HCT116 (cell line): Measurements from ENCODE around the gene AHI1. TPM values are rescaled to one million over a fixed set of nuclear protein-coding genes. Genes with fewer than 3 reads are reported as not detected.

Experiments used
- ATAC-seq: fragments of 200-7000 bp; cut with Tn5 transposase; 2 replicates; pipeline ENCODE4 v1.9.1; 2020; ENCODE audit warnings: mild to moderate bottlenecking, moderate library complexity
- BruUV-seq: library from RNA; stranded (reverse); fragments of 400-500 nt; replicated peaks from 2 replicates; lab custom pipeline; 2021; lab: Mats Ljungman, UMichigan
- CTCF ChIA-PET: fragments of 300-600 bp; sonication (Branson Sonifier 250); formaldehyde crosslinking; loops from one replicate; lab custom pipeline; 2021; ENCODE audit warnings: antibody characterized with exemption; lab: Charles Lee
- POLR2A ChIA-PET: fragments of 300-600, 350-600 bp; sonication (Branson Sonifier 250); formaldehyde crosslinking; loops from one replicate; lab custom pipeline; 2021; ENCODE audit warnings: antibody characterized with exemption; lab: Charles Lee
- RAD21 ChIA-PET, 2 experiments: fragments of 300-600 bp; sonication (Branson Sonifier 250); formaldehyde crosslinking; loops; one replicate each; lab custom pipeline; 2023; ENCODE audit warnings: low total read pairs in 2 of 2; ENCODE audit not compliant: uncharacterized antibody in 2 of 2, unreplicated experiment in 2 of 2, low non-redundant PET in 1 of 2; lab: Charles Lee
- DNase-seq: peaks from one replicate; pipeline ENCODE4 v3.0.0-alpha.2; 2010; ENCODE audit warnings: low read depth, low spot score
- H2AFZ ChIP-seq: fragments of 200-600 bp; shearing (Covaris generic), sonication (generic); 2 replicates; pipeline ENCODE4 v1.6.1; 2017; ENCODE audit warnings: low read depth, mixed run types, mixed read lengths, antibody characterized with exemption, low read length; ENCODE audit not compliant: poor library complexity, severe bottlenecking
- H3K27ac ChIP-seq: 2 replicates; pipeline ENCODE4 v1.5.1; 2012; ENCODE audit warnings: low read depth, low read length
- H3K27me3 ChIP-seq: fragments of 200-600 bp; sonication (generic); 2 replicates; pipeline ENCODE4 v1.6.1; 2016; ENCODE audit warnings: mixed run types, low read length, mixed read lengths; ENCODE audit not compliant: insufficient read depth
- H3K36me3 ChIP-seq, 2 experiments: fragments of 200-500 bp in 1 of 2; fragments of 200-600 bp in 1 of 2; sonication (Bioruptor generic) in 1 of 2; sonication (generic) in 1 of 2; 2 replicates each; pipeline versions ENCODE4 v1.5.1 to v1.6.1; 2014 to 2016; ENCODE audit warnings: low read length in 2 of 2, inconsistent platforms in 1 of 2, mixed read lengths in 1 of 2, mixed run types in 1 of 2; ENCODE audit not compliant: insufficient read depth in 2 of 2, control insufficient read depth in 1 of 2
- H3K4me1 ChIP-seq, 2 experiments: fragments of 200-600 bp in 1 of 2; sonication (generic) in 1 of 2; 2 replicates each; pipeline versions ENCODE4 v1.5.1 to v1.6.1; 2012 to 2017; ENCODE audit warnings: low read length in 2 of 2, inconsistent platforms in 1 of 2, mild to moderate bottlenecking in 1 of 2, mixed read lengths in 1 of 2, mixed run types in 1 of 2, moderate library complexity in 1 of 2; ENCODE audit not compliant: insufficient read depth in 2 of 2, control insufficient read depth in 1 of 2
- H3K4me2 ChIP-seq: fragments of 200-600 bp; sonication (generic); 2 replicates; pipeline ENCODE4 v1.6.1; 2017; ENCODE audit warnings: mixed run types, low read length, mixed read lengths
- H3K4me3 ChIP-seq, 2 experiments: fragments of 200-600 bp in 1 of 2; sonication (generic) in 1 of 2; replicated peaks in 1 of 2; 2 replicates each; pipeline ENCODE4 v1.5.1; 2011 to 2016; ENCODE audit warnings: low read length in 2 of 2, control low read depth in 1 of 2, low read depth in 1 of 2, mild to moderate bottlenecking in 1 of 2, mixed read lengths in 1 of 2, mixed run types in 1 of 2
- H3K79me2 ChIP-seq: fragments of 200-600 bp; sonication (generic); 2 replicates; pipeline ENCODE4 v1.6.1; 2017; ENCODE audit warnings: mild to moderate bottlenecking, mixed run types, low read length, moderate library complexity, mixed read lengths; ENCODE audit not compliant: insufficient read depth
- H3K9ac ChIP-seq: fragments of 200-600 bp; sonication (generic); 2 replicates; pipeline ENCODE4 v1.6.1; 2016; ENCODE audit warnings: low read length, mixed read lengths
- H3K9me2 ChIP-seq: fragments of 200-600 bp; sonication (generic), shearing (Covaris generic); 2 replicates; pipeline ENCODE4 v1.6.1; 2017; ENCODE audit warnings: mixed run types, mild to moderate bottlenecking, moderate library complexity; ENCODE audit not compliant: insufficient read depth
- H3K9me3 ChIP-seq, 2 experiments: fragments of 200-500 bp in 1 of 2; fragments of 200-600 bp in 1 of 2; sonication (Bioruptor generic) in 1 of 2; sonication (generic) in 1 of 2; 2 replicates each; pipeline ENCODE4 v1.6.1; 2014 to 2017; ENCODE audit warnings: low read length in 2 of 2, mixed read lengths in 2 of 2, inconsistent platforms in 1 of 2, low read depth in 1 of 2, mild to moderate bottlenecking in 1 of 2, mixed run types in 1 of 2, moderate library complexity in 1 of 2; ENCODE audit not compliant: control insufficient read depth in 1 of 2, insufficient read depth in 1 of 2
- H4K20me1 ChIP-seq: fragments of 200-600 bp; sonication (generic), shearing (Covaris generic); 2 replicates; pipeline ENCODE4 v1.6.1; 2017; ENCODE audit warnings: mixed run types, mild to moderate bottlenecking, moderate library complexity; ENCODE audit not compliant: insufficient read depth
- CBX3 ChIP-seq: IDR thresholded peaks from 2 replicates; pipeline ENCODE4 v1.6.1; 2012; ENCODE audit warnings: low read depth
- EGR1 ChIP-seq: IDR thresholded peaks from 2 replicates; pipeline ENCODE4 v1.6.1; 2012; ENCODE audit warnings: low read depth
- ELF1 ChIP-seq: IDR thresholded peaks from 2 replicates; pipeline ENCODE4 v1.6.1; 2012; ENCODE audit warnings: low read depth, borderline replicate concordance
- EZH2 ChIP-seq: fragments of 200-600 bp; sonication (generic); IDR thresholded peaks from 2 replicates; pipeline ENCODE4 v1.6.1; 2017; ENCODE audit warnings: antibody characterized with exemption, mixed run types
- FOSL1 ChIP-seq: IDR thresholded peaks from 2 replicates; pipeline ENCODE4 v1.6.1; 2012; ENCODE audit warnings: low read depth
- POLR2A ChIP-seq: IDR thresholded peaks from 2 replicates; pipeline ENCODE4 v1.7.0; 2011; ENCODE audit warnings: borderline replicate concordance; ENCODE audit not compliant: insufficient read depth, insufficient read length; ENCODE audit errors: extremely low read depth
- POLR2AphosphoS5 ChIP-seq: IDR thresholded peaks from 2 replicates; pipeline ENCODE4 v1.6.1; 2011; ENCODE audit warnings: mild to moderate bottlenecking, low read depth, low read length, moderate library complexity
- RAD21 ChIP-seq: IDR thresholded peaks from 2 replicates; pipeline ENCODE4 v1.6.1; 2012; ENCODE audit warnings: low read depth, mild to moderate bottlenecking
- SP1 ChIP-seq: IDR thresholded peaks from 2 replicates; pipeline ENCODE4 v1.6.1; 2012; ENCODE audit warnings: low read depth
- YY1 ChIP-seq: IDR thresholded peaks from 2 replicates; pipeline ENCODE4 v1.6.1; 2011; ENCODE audit warnings: low read length, low read depth, moderate library complexity, mild to moderate bottlenecking; ENCODE audit not compliant: insufficient replicate concordance; ENCODE audit errors: extremely low read depth
- ZFX ChIP-seq: fragments of 450-650 bp; IDR thresholded peaks from 2 replicates; pipeline ENCODE4 v1.6.1; 2017
- ZNF274 ChIP-seq: fragments of 200-500 bp; sonication (Bioruptor generic); IDR thresholded peaks from 2 replicates; pipeline ENCODE4 v1.6.1; 2014; ENCODE audit warnings: mild to moderate bottlenecking, low read depth, low read length, inconsistent platforms
- intact Hi-C: fragments of 100-400 bp; cut with micrococcal nuclease; formaldehyde crosslinking; loops from 2 replicates; pipeline ENCODE4 v1.10.0; 2022
- total RNA-seq: library from RNA; stranded (reverse); gene quantifications from one replicate; pipeline ENCODE4 v1.2.1, GENCODE V29; 2021; ENCODE audit not compliant: unreplicated experiment
- TF ChIP-seq, protein P1 (sequence below): IDR thresholded peaks from 2 replicates; pipeline ENCODE4 v1.6.1; 2011; ENCODE audit warnings: mild to moderate bottlenecking, low read length, moderate library complexity; ENCODE audit not compliant: insufficient replicate concordance; ENCODE audit errors: extremely low read depth
- TF ChIP-seq, protein P2 (sequence below), 3 experiments: fragments of 200-600 bp in 1 of 3; sonication (generic) in 1 of 3; IDR thresholded peaks in 2 of 3; conservative IDR thresholded peaks in 1 of 3; 2 replicates each; pipeline ENCODE4 v1.5.1; 2012 to 2017; ENCODE audit warnings: low read depth in 2 of 3, low read length in 2 of 3, antibody characterized with exemption in 1 of 3, borderline replicate concordance in 1 of 3, control low read depth in 1 of 3, mild to moderate bottlenecking in 1 of 3, mixed read lengths in 1 of 3, mixed run types in 1 of 3, moderate library complexity in 1 of 3; ENCODE audit not compliant: insufficient read depth in 1 of 3
- TF ChIP-seq, protein P3 (sequence below): IDR thresholded peaks from 2 replicates; pipeline ENCODE4 v1.6.1; 2012; ENCODE audit warnings: low read depth

The AHI1 gene
- total RNA-seq, 1 experiment from 2014 or later, result 29.6 TPM

DNA sequence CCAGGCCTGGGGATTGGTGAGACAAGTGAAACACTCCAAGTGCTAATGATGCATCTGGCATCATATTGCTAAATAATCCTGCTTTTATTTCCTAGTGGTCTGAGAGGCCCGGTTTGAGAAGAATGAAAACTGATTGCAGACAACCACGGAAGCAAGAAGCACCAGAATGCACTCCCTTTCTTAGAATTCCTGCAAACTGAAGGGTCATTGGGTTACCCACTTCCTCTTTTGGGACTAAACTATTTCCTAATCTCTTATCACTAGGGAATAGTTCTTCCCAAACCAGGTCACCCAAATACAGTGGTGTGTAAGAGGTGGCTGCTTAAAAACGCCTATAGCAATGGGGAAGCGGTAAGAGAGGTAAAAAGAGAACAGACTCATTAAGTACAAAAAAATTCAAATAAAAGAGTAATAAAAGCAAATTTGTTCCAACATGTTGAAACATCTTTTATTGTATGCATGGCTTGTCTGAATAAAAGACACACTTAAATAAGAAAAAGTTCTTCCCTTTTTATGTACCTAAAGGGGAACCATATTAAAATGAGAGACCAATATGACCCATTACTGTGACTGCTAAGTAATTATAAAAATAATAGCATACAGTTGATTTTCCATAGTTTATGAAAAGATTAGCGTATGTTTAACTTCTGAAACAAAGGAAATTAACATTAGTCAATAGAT, 190.7 kb downstream of the AHI1 start (continued):
- TF ChIP-seq, protein P1, sequence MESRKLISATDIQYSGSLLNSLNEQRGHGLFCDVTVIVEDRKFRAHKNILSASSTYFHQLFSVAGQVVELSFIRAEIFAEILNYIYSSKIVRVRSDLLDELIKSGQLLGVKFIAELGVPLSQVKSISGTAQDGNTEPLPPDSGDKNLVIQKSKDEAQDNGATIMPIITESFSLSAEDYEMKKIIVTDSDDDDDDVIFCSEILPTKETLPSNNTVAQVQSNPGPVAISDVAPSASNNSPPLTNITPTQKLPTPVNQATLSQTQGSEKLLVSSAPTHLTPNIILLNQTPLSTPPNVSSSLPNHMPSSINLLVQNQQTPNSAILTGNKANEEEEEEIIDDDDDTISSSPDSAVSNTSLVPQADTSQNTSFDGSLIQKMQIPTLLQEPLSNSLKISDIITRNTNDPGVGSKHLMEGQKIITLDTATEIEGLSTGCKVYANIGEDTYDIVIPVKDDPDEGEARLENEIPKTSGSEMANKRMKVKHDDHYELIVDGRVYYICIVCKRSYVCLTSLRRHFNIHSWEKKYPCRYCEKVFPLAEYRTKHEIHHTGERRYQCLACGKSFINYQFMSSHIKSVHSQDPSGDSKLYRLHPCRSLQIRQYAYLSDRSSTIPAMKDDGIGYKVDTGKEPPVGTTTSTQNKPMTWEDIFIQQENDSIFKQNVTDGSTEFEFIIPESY, result no peak
- TF ChIP-seq ELF1 (no peak), EGR1 (no peak), CBX3 (no peak), EZH2 (no peak)

DNA sequence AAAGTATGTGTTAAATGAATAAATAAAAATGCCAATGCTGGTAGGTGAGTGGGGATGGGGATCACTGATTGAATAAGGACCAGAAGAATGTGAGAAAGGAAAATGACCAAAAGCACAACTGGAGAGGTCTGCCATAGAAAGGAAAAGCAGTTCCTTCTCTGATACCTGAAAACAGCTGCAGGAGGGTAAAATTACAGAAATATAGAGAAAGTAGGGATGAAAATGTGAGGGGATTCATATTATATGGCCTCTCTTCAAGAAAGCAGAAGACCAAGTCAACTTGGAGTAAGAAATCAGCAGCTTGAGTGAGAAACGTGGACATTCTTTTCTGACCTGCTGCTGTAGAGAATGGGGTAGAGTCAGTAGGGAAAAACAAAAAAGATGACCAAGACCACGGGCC, 191.4 kb downstream of the AHI1 start:
- intact Hi-C loops, result no loop called here
- Histone ChIP-seq H3K4me1 (no peaks in the 10 kb centered on the region), H3K4me3 (no peak overlapping the region), H2AFZ (no peak overlapping the region), H3K4me2 (no peak overlapping the region), H3K79me2 (no peaks in the 10 kb centered on the region), H3K9me2 (0 out of 2 replicates have a peak, but pooled peaks cover 3% of the 10 kb centered on the region), H3K9me3 (no peaks in the 10 kb centered on the region), H4K20me1 (no peaks in the 10 kb centered on the region), H3K9ac (no peak overlapping the region), H3K36me3 (no peaks in the 10 kb centered on the region), H3K27ac (no peak overlapping the region), H3K27me3 (no peaks in the 10 kb centered on the region)
- ChIA-PET RAD21 (no interaction called here), POLR2A (no interaction called here), CTCF (no interaction called here)
- BruUV-seq, result no TSS peak
- ATAC-seq (no peak), DNase-seq (no peak)
- TF ChIP-seq YY1, result no peak
- no peak for TF ChIP-seq ZFX
- TF ChIP-seq, protein P2, sequence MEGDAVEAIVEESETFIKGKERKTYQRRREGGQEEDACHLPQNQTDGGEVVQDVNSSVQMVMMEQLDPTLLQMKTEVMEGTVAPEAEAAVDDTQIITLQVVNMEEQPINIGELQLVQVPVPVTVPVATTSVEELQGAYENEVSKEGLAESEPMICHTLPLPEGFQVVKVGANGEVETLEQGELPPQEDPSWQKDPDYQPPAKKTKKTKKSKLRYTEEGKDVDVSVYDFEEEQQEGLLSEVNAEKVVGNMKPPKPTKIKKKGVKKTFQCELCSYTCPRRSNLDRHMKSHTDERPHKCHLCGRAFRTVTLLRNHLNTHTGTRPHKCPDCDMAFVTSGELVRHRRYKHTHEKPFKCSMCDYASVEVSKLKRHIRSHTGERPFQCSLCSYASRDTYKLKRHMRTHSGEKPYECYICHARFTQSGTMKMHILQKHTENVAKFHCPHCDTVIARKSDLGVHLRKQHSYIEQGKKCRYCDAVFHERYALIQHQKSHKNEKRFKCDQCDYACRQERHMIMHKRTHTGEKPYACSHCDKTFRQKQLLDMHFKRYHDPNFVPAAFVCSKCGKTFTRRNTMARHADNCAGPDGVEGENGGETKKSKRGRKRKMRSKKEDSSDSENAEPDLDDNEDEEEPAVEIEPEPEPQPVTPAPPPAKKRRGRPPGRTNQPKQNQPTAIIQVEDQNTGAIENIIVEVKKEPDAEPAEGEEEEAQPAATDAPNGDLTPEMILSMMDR (IDR thresholded peaks at IDR 0.05 in 2 of 3, conservative IDR thresholded peaks at IDR 0.05 in 1 of 3; ENCODE audit: borderline replicate concordance in 1 of 3, insufficient read depth in 1 of 3, low read depth in 2 of 3, low read length in 2 of 3), result no peak
- TF ChIP-seq, protein P1, result no peak
- TF ChIP-seq EZH2, result no peak
- TF ChIP-seq RAD21, result no peak
- no peak for TF ChIP-seq SP1
- TF ChIP-seq, protein P3, sequence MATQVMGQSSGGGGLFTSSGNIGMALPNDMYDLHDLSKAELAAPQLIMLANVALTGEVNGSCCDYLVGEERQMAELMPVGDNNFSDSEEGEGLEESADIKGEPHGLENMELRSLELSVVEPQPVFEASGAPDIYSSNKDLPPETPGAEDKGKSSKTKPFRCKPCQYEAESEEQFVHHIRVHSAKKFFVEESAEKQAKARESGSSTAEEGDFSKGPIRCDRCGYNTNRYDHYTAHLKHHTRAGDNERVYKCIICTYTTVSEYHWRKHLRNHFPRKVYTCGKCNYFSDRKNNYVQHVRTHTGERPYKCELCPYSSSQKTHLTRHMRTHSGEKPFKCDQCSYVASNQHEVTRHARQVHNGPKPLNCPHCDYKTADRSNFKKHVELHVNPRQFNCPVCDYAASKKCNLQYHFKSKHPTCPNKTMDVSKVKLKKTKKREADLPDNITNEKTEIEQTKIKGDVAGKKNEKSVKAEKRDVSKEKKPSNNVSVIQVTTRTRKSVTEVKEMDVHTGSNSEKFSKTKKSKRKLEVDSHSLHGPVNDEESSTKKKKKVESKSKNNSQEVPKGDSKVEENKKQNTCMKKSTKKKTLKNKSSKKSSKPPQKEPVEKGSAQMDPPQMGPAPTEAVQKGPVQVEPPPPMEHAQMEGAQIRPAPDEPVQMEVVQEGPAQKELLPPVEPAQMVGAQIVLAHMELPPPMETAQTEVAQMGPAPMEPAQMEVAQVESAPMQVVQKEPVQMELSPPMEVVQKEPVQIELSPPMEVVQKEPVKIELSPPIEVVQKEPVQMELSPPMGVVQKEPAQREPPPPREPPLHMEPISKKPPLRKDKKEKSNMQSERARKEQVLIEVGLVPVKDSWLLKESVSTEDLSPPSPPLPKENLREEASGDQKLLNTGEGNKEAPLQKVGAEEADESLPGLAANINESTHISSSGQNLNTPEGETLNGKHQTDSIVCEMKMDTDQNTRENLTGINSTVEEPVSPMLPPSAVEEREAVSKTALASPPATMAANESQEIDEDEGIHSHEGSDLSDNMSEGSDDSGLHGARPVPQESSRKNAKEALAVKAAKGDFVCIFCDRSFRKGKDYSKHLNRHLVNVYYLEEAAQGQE, result no peak
- TF ChIP-seq ZNF274, result no peak
- TF ChIP-seq ELF1, result no peak
- TF ChIP-seq POLR2AphosphoS5, result no peak
- TF ChIP-seq FOSL1, result no peak
- no peak for TF ChIP-seq POLR2A
